Measurements from ENCODE around the gene TRIM47.

TRIM47 gene

GRCh38 chr17:75832164-75832651, 46.2 kb downstream of the TRIM47 start:
- peak in 1 of 2 donors; percentile 46 for DNase-seq (ENCODE audit: low read depth in 2 of 2)

GRCh38 chr17:75831032-75831571, 47.3 kb downstream of the TRIM47 start:
- DNase-seq (ENCODE audit: low read depth in 2 of 2): no peak

GRCh38 chr17:75830164-75831031, 48.0 kb downstream of the TRIM47 start:
- DNase-seq (ENCODE audit: low read depth in 2 of 2): no peak

GRCh38 chr17:75829747-75830146, 48.6 kb downstream of the TRIM47 start:
- DNase-seq (ENCODE audit: low read depth in 2 of 2): no peak

GRCh38 chr17:75828741-75829140, 49.6 kb downstream of the TRIM47 start:
- no peak for DNase-seq (ENCODE audit: low read depth in 2 of 2)

GRCh38 chr17:75828076-75828400, 50.3 kb downstream of the TRIM47 start:
- DNase-seq (ENCODE audit: low read depth in 2 of 2): no peak

- peak in 1 of 2 donors; percentile 40 for DNase-seq (ENCODE audit: low read depth in 2 of 2)
These were observed 50.9 kb downstream of the TRIM47 start for GRCh38 chr17:75827308-75828075.

- no peak for DNase-seq (ENCODE audit: low read depth in 2 of 2)
These were observed 51.6 kb downstream of the TRIM47 start for GRCh38 chr17:75826561-75827307.

GRCh38 chr17:75825748-75826370, 52.5 kb downstream of the TRIM47 start:
- no peak for DNase-seq (ENCODE audit: low read depth in 2 of 2)

GRCh38 chr17:75825149-75825552, 53.2 kb downstream of the TRIM47 start:
- no peak for DNase-seq (ENCODE audit: low read depth in 2 of 2)

- no peak for DNase-seq (ENCODE audit: low read depth in 2 of 2)
These were observed 53.7 kb downstream of the TRIM47 start for GRCh38 chr17:75824666-75825065.
